GM23248 (cell line): ENCODE data around the gene CEACAM6. TPM values are rescaled to one million over a fixed set of nuclear protein-coding genes. Genes with fewer than 3 reads are reported as not detected.
"Not testable (repeated sequence)": the region's sequence is repeated elsewhere in the genome, so short reads cannot be mapped to it uniquely, and the experiment has no call there.

Source experiments
- DNase-seq: peaks from one replicate; pipeline ENCODE4 v3.0.0-alpha.2; 2015
- H2AFZ ChIP-seq: fragments of 200-600 bp; sonication (generic); 2 replicates; pipeline ENCODE4 v1.6.1; 2016; ENCODE audit warnings: antibody characterized with exemption
- H3F3A ChIP-seq: fragments of 200-600 bp; sonication (generic); 2 replicates; pipeline ENCODE4 v1.6.1; 2016; ENCODE audit warnings: mild to moderate bottlenecking, antibody characterized with exemption, mixed run types; ENCODE audit not compliant: insufficient read depth
- H3K27ac ChIP-seq: fragments of 200-600 bp; sonication (generic); 2 replicates; pipeline ENCODE4 v1.5.1; 2016; ENCODE audit warnings: mild to moderate bottlenecking
- H3K27me3 ChIP-seq: fragments of 200-600 bp; sonication (generic); replicated peaks from 2 replicates; pipeline ENCODE4 v1.6.1; 2016; ENCODE audit warnings: mild to moderate bottlenecking; ENCODE audit not compliant: insufficient read depth
- H3K36me3 ChIP-seq: fragments of 200-600 bp; sonication (generic); 2 replicates; pipeline ENCODE4 v1.6.1; 2016; ENCODE audit warnings: low read depth, mild to moderate bottlenecking
- H3K4me1 ChIP-seq: fragments of 200-600 bp; sonication (generic); 2 replicates; pipeline ENCODE4 v1.6.1; 2016; ENCODE audit warnings: mild to moderate bottlenecking; ENCODE audit not compliant: insufficient read depth
- H3K4me2 ChIP-seq: fragments of 200-600 bp; sonication (generic); one replicate; pipeline ENCODE4 v1.6.1; 2016; ENCODE audit warnings: mild to moderate bottlenecking; ENCODE audit not compliant: unreplicated experiment
- H3K4me3 ChIP-seq: fragments of 200-600 bp; sonication (generic); 2 replicates; pipeline ENCODE4 v1.5.1; 2016; ENCODE audit warnings: mild to moderate bottlenecking
- H3K79me2 ChIP-seq: fragments of 200-600 bp; sonication (generic); 2 replicates; pipeline ENCODE4 v1.6.1; 2016; ENCODE audit warnings: mild to moderate bottlenecking; ENCODE audit not compliant: insufficient read depth
- H3K9ac ChIP-seq: fragments of 200-600 bp; sonication (generic); 2 replicates; pipeline ENCODE4 v1.6.1; 2016; ENCODE audit warnings: mild to moderate bottlenecking
- H3K9me2 ChIP-seq: fragments of 200-600 bp; sonication (generic); 2 replicates; pipeline ENCODE4 v1.6.1; 2016; ENCODE audit warnings: mixed run types, mild to moderate bottlenecking, moderate library complexity; ENCODE audit not compliant: insufficient read depth
- H3K9me3 ChIP-seq: fragments of 200-600 bp; sonication (generic); one replicate; pipeline ENCODE4 v1.6.1; 2017; ENCODE audit warnings: low read depth
- H4K20me1 ChIP-seq: fragments of 200-600 bp; sonication (generic); 2 replicates; pipeline ENCODE4 v1.6.0; 2016; ENCODE audit not compliant: insufficient read depth
- EZH2 ChIP-seq: fragments of 200-600 bp; sonication (generic); IDR thresholded peaks from 2 replicates; pipeline ENCODE4 v1.6.1; 2018; ENCODE audit warnings: antibody characterized with exemption, mild to moderate bottlenecking; ENCODE audit not compliant: insufficient read depth, poor library complexity, severe bottlenecking
- EZH2phosphoT487 ChIP-seq: fragments of 200-600 bp; sonication (generic); IDR thresholded peaks from 2 replicates; pipeline ENCODE4 v1.6.1; 2018; ENCODE audit warnings: antibody characterized with exemption, moderate library complexity, mild to moderate bottlenecking, low read depth; ENCODE audit not compliant: insufficient read depth
- WGBS, 2 experiments: methylation state at CpG; one replicate each; pipeline ENCODE4 v1.1.6; 2015 to 2017; ENCODE audit warnings: low lambda C conversion rate in 2 of 2, low coverage in 1 of 2; ENCODE audit errors: missing lambda C conversion rate in 2 of 2; 5-methylcytosine and 5-hydroxymethylcytosine counted together
- in situ Hi-C: fragments of 300-500 bp; cut with MboI; formaldehyde crosslinking; loops from 2 replicates; pipeline ENCODE4 v1.15.0; 2020
- polyA plus RNA-seq: library from polyadenylated mRNA; unstranded; fragments of >200 nt; fragmentation: Nextera tagmentation; extraction: Ambion mirVana; gene quantifications from 2 replicates; pipeline ENCODE4 v1.2.1, GENCODE V29; 2016
- total RNA-seq: library from RNA; depleted of rRNA; stranded (reverse); fragments of >200 nt; shearing (Covaris generic); gene quantifications from 2 replicates; pipeline ENCODE4 v1.2.3, GENCODE V29; 2014

CEACAM6 gene
- total and polyA plus RNA-seq, 2 experiments from 2014 or later: not detected

DNA sequence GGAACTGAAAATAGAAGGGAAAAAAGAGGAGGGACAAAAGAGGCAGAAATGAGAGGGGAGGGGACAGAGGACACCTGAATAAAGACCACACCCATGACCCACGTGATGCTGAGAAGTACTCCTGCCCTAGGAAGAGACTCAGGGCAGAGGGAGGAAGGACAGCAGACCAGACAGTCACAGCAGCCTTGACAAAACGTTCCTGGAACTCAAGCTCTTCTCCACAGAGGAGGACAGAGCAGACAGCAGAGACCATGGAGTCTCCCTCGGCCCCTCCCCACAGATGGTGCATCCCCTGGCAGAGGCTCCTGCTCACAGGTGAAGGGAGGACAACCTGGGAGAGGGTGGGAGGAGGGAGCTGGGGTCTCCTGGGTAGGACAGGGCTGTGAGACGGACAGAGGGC, 46.8 kb upstream of the CEACAM6 start, which contains the start of gene CEACAM5:
Gene CEACAM5, plus strand, starts transcription at position 146 of the 400 bp plus-strand sequence. Its CDS starts 106 bp downstream, at position 252.
- in situ Hi-C loops: no loop called here
- 13 to 14% methylated on average over 4 of the region's 4 CpGs for WGBS, 2 experiments
- H3K79me2 ChIP-seq: no peaks in the 10 kb centered on the region

DNA sequence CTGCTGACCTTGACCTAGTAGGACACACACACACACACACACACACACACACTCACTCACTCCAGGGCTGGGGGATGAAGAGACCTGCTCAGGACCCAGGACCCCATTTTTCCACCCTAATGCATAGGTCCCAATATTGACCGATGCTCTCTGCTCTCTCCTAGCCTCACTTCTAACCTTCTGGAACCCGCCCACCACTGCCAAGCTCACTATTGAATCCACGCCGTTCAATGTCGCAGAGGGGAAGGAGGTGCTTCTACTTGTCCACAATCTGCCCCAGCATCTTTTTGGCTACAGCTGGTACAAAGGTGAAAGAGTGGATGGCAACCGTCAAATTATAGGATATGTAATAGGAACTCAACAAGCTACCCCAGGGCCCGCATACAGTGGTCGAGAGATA, 45.8 kb upstream of the CEACAM6 start:
- H3K79me2 ChIP-seq, H4K20me1 ChIP-seq, H3K27ac ChIP-seq, H3K9me2 ChIP-seq, in situ Hi-C loops, H2AFZ ChIP-seq, H3K27me3 ChIP-seq, H3K36me3 ChIP-seq, H3F3A ChIP-seq, H3K9me3 ChIP-seq, DNase-seq, H3K9ac ChIP-seq, H3K4me1 ChIP-seq, H3K4me3 ChIP-seq, H3K4me2 ChIP-seq: not testable (repeated sequence)
- 46 to 48% methylated on average over 8 of the region's 8 CpGs for whole genome bisulfite sequencing, 2 experiments

More for the DNA sequence above, 46.8 kb upstream of the CEACAM6 start, which contains the start of gene CEACAM5:
- Histone ChIP-seq H3K4me2 (no peak within 1 kb of the TSS), H3K27ac (no peak within 1 kb of the TSS), H4K20me1 (no peaks in the 10 kb centered on the region), H3K4me1 (no peaks in the 10 kb centered on the region), H3K4me3 (no peak within 1 kb of the TSS), H3K27me3 (peaks cover 2% of the 10 kb centered on the region; the same call in 1 of the 2 replicates), H3K9me3 (no peaks in the 10 kb centered on the region), H3K36me3 (no peaks in the 10 kb centered on the region), H3K9me2 (no peaks in the 10 kb centered on the region), H3F3A (no peaks in the 10 kb centered on the region), H3K9ac (no peak within 1 kb of the TSS), H2AFZ (no peak within 1 kb of the TSS)
- no peak for DNase-seq
- TF ChIP-seq EZH2phosphoT487 (no peak), EZH2 (no peak)

DNA sequence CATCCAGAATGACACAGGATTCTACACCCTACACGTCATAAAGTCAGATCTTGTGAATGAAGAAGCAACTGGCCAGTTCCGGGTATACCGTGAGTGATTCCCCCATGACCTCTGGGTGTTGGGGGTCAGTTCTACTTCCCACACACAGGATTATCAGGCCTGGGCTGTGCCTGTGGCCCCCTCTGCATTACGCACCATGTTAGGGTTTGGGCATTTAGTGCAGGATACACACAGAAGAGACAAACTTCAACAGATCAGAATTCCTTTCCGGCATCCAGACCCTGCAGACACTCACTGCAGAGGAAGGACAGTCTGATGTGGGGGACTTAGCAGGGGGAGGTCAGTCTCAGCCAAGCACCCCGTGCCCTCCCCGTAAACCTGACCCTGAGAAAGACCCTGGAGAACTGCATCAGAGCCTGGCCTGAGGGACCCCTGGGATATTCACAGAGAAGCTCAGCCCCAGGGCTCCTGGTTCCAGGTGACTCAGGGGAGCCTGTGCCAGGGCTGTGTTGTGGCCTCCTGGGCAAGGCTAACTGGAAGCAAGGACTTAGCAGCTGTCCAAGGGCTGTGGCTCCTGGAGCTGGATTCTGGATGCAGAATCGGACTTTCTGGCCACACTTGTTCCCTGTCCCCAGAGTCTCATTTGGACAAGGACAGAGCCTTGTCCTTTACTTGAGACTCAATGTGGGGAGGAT, 45.2 kb upstream of the CEACAM6 start:
- Histone ChIP-seq H3K9me3 (no peaks in the 10 kb centered on the region), H3K9me2 (no peaks in the 10 kb centered on the region), H3K4me2 (no peak overlapping the region), H3K79me2 (no peaks in the 10 kb centered on the region), H3K27me3 (peaks cover 5% of the 10 kb centered on the region; the same call in 1 of the 2 replicates), H3K36me3 (no peaks in the 10 kb centered on the region), H3K27ac (no peak overlapping the region), H3K4me3 (no peak overlapping the region), H3K4me1 (no peaks in the 10 kb centered on the region), H3K9ac (no peak overlapping the region), H4K20me1 (no peaks in the 10 kb centered on the region), H3F3A (no peaks in the 10 kb centered on the region), H2AFZ (no peak overlapping the region)
- TF ChIP-seq EZH2 (no peak), EZH2phosphoT487 (no peak)
- 55 to 60% methylated on average over 8 of the region's 8 CpGs for WGBS, 2 experiments
- DNase-seq: no peak
- in situ Hi-C loops: no loop called here

DNA sequence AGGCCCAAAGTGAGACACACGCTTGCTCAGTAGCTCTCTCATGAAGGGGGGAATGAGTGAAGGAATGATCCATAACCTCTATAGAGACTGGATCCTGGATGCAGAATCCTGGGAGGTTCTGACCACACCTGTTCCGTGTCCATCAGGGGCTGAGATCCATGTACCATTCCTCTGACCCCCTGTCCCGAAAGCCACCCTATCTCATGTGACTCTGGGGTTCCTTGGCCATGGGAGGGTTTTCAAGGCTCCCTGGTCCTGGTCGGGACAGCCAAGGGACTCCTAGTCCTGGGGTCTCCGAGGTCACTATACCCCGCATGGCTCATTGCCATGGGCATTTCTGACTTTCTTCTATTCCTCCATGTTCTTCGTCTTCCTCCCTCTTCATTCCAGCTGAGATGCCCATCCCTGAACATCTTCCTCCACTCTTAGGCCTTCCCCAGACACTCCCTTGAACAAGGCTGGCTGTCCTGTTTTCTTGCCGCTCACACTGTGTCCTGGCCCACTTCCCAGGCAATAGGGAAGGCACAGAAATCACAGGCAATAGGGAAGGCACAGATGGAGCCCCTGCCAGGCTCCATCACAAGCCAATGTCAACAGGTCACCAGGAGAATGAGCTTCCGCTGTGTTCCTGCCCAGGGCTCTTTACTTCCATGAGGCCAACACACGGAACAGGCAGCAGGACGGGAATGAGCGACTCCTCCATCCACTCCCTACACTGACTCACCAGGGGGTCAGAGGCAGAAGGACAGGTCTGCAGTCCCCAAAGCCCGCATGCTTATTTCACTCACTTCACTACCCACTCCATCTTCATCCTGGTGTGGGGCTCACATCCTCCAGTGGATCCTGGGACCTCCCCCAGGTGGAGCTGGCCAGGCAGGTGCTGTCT, 43.7 kb upstream of the CEACAM6 start:
- Histone ChIP-seq H3K27ac (no peak overlapping the region), H3F3A (no peaks in the 10 kb centered on the region), H3K79me2 (no peaks in the 10 kb centered on the region), H3K36me3 (no peaks in the 10 kb centered on the region), H3K4me3 (no peak overlapping the region), H3K4me1 (no peaks in the 10 kb centered on the region), H3K9me3 (no peaks in the 10 kb centered on the region), H3K9ac (no peak overlapping the region), H3K4me2 (no peak overlapping the region), H2AFZ (no peak overlapping the region), H3K27me3 (peaks cover 5% of the 10 kb centered on the region; the same call in 1 of the 2 replicates), H4K20me1 (no peaks in the 10 kb centered on the region), H3K9me2 (no peaks in the 10 kb centered on the region)
- DNase-seq: no peak
- TF ChIP-seq EZH2phosphoT487 (no peak), EZH2 (no peak)
- in situ Hi-C loops: no loop called here
- WGBS, 2 experiments: 28 to 33% methylated on average over 12 to 13 of the region's 13 CpGs
